OCI-LY7 (cell line): ENCODE data around the gene DNAAF8.

Source experiments
- EZH2phosphoT487 ChIP-seq: fragments of 200-600 bp; sonication (generic); IDR thresholded peaks from 2 replicates; pipeline ENCODE4 v1.6.1; 2018; ENCODE audit warnings: low read depth, borderline replicate concordance, mild to moderate bottlenecking, mixed run types, antibody characterized with exemption, low read length, moderate library complexity, mixed read lengths
- TF ChIP-seq, protein P1 (sequence below): fragments of 200-600 bp; sonication (generic); conservative IDR thresholded peaks from 2 replicates; pipeline ENCODE4 v1.5.1; 2014; ENCODE audit warnings: mild to moderate bottlenecking, antibody characterized with exemption, low read length, moderate library complexity, mixed read lengths

DNA sequence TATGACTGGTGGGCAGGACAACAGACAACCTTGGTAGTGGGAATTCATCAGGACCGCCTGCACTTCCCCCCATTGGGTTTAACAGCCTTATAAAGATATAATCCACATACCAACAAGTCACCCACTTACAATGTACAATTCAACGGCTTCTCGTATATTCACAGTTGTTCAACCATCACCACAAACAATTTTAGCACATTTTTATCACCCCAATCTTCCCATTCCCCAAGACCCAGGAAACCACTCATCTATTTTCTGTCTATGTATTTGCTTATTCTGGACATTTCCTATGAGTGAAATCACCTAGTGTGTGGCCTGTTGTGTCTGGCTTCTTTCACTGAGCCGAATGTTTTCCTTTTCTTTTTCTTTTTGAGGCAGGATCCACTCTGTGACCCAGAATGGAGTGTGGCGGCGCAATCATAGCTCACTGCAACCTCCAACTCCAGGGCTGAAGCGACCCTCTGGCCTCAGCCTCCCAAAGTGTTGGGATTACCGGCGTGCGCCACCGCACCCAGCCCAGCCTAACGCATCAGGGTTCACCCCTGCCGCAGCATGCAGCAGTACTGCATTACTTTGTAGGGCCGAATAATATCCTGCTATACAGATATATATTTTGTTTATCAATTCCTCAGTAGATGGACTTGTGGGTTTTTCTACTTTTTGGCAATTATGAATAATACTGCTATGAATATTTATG lies 11.1 kb upstream of the DNAAF8 start:
- TF ChIP-seq, protein P1, sequence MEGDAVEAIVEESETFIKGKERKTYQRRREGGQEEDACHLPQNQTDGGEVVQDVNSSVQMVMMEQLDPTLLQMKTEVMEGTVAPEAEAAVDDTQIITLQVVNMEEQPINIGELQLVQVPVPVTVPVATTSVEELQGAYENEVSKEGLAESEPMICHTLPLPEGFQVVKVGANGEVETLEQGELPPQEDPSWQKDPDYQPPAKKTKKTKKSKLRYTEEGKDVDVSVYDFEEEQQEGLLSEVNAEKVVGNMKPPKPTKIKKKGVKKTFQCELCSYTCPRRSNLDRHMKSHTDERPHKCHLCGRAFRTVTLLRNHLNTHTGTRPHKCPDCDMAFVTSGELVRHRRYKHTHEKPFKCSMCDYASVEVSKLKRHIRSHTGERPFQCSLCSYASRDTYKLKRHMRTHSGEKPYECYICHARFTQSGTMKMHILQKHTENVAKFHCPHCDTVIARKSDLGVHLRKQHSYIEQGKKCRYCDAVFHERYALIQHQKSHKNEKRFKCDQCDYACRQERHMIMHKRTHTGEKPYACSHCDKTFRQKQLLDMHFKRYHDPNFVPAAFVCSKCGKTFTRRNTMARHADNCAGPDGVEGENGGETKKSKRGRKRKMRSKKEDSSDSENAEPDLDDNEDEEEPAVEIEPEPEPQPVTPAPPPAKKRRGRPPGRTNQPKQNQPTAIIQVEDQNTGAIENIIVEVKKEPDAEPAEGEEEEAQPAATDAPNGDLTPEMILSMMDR: no peak
- no peak for TF ChIP-seq EZH2phosphoT487
